ENCODE data around the gene TRAF1.

Gene TRAF1

GRCh38 chr9:120891245-120891883, 35.2 kb downstream of the TRAF1 start:
- no peaks in the 10 kb centered on the region for H3K36me3 ChIP-seq (ENCODE audit: insufficient read depth, low read length)
- no peak overlapping the region for H3K27ac ChIP-seq (ENCODE audit: low read depth, low read length)
- H3K4me3 ChIP-seq (ENCODE audit: low read depth in 1 of 2, low read length in 2 of 2): no peak overlapping the region
- peaks cover 10% of the 10 kb centered on the region for H3K4me1 ChIP-seq (ENCODE audit: insufficient read depth, low read length)
- no peaks in the 10 kb centered on the region for H3K27me3 ChIP-seq (ENCODE audit: control insufficient read depth in 1 of 2, insufficient read depth in 2 of 2, low read length in 2 of 2)
- no peak overlapping the region for H3K9ac ChIP-seq (ENCODE audit: low read length)
- H3K9me3 ChIP-seq (ENCODE audit: low read length): no peaks in the 10 kb centered on the region

GRCh38 chr9:120890320-120891244, 36.0 kb downstream of the TRAF1 start:
- no peaks in the 10 kb centered on the region for H3K36me3 ChIP-seq (ENCODE audit: insufficient read depth, low read length)
- no peak overlapping the region for H3K4me3 ChIP-seq (ENCODE audit: low read depth in 1 of 2, low read length in 2 of 2)
- H3K27ac ChIP-seq (ENCODE audit: low read depth, low read length): no peak overlapping the region
- peaks cover 10% of the 10 kb centered on the region for H3K4me1 ChIP-seq (ENCODE audit: insufficient read depth, low read length)
- H3K27me3 ChIP-seq (ENCODE audit: control insufficient read depth in 1 of 2, insufficient read depth in 2 of 2, low read length in 2 of 2): no peaks in the 10 kb centered on the region
- no peak overlapping the region for H3K9ac ChIP-seq (ENCODE audit: low read length)
- no peaks in the 10 kb centered on the region for H3K9me3 ChIP-seq (ENCODE audit: low read length)

DNA sequence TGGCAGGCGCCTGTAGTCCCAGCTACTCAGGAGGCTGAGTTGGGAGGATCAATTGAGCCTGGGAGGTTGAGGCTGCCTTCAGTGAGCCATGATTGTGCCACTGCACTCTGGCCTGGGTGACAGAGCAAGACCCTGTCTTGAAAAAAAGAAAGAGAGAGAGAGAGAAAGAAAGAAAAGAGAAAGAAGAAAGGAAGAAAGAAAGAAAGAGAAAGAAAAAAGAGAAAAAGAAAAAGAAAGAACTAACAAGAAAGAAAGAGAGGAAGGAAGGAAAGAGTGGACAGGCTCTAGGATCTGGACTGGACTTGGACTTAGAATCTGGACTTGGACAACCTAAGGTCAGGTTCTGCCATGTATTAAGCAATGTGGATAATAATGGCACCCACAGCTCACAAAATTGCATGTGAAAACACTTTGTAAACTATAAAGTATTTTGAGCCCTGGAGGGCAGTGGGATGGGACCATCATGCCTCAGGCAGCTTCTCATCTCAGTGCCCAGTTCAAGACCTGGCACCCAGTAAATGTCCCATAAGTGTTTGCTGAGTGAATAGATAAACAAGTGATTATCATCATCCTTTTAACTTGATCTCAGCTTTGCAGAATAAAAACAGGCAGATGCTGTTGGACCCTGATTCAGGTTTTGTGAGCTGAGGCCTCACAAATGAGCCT, 36.9 kb downstream of the TRAF1 start:
- no peaks in the 10 kb centered on the region for H3K9me3 ChIP-seq (ENCODE audit: low read length)
- H3K4me1 ChIP-seq (ENCODE audit: insufficient read depth, low read length): peaks cover 10% of the 10 kb centered on the region
- no peak overlapping the region for H3K9ac ChIP-seq (ENCODE audit: low read length)
- no peaks in the 10 kb centered on the region for H3K36me3 ChIP-seq (ENCODE audit: insufficient read depth, low read length)
- no peak overlapping the region for H3K4me3 ChIP-seq (ENCODE audit: low read depth in 1 of 2, low read length in 2 of 2)
- H3K27ac ChIP-seq (ENCODE audit: low read depth, low read length): no peak overlapping the region
- H3K27me3 ChIP-seq (ENCODE audit: control insufficient read depth in 1 of 2, insufficient read depth in 2 of 2, low read length in 2 of 2): no peaks in the 10 kb centered on the region

GRCh38 chr9:120888626-120889025, 38.0 kb downstream of the TRAF1 start:
- Histone ChIP-seq H3K9me3 (ENCODE audit: low read length) (no peaks in the 10 kb centered on the region), H3K4me3 (ENCODE audit: low read depth in 1 of 2, low read length in 2 of 2) (no peak overlapping the region), H3K27me3 (ENCODE audit: control insufficient read depth in 1 of 2, insufficient read depth in 2 of 2, low read length in 2 of 2) (no peaks in the 10 kb centered on the region), H3K4me1 (ENCODE audit: insufficient read depth, low read length) (peaks cover 5% of the 10 kb centered on the region), H3K27ac (ENCODE audit: low read depth, low read length) (no peak overlapping the region), H3K36me3 (ENCODE audit: insufficient read depth, low read length) (no peaks in the 10 kb centered on the region), H3K9ac (ENCODE audit: low read length) (no peak overlapping the region)

GRCh38 chr9:120886490-120886967, 40.1 kb downstream of the TRAF1 start:
- Histone ChIP-seq H3K4me3 (ENCODE audit: low read depth in 1 of 2, low read length in 2 of 2) (no peak overlapping the region), H3K9me3 (ENCODE audit: low read length) (no peaks in the 10 kb centered on the region), H3K4me1 (ENCODE audit: insufficient read depth, low read length) (peaks cover 5% of the 10 kb centered on the region), H3K9ac (ENCODE audit: low read length) (no peak overlapping the region), H3K27me3 (ENCODE audit: control insufficient read depth in 1 of 2, insufficient read depth in 2 of 2, low read length in 2 of 2) (no peaks in the 10 kb centered on the region), H3K27ac (ENCODE audit: low read depth, low read length) (no peak overlapping the region), H3K36me3 (ENCODE audit: insufficient read depth, low read length) (no peaks in the 10 kb centered on the region)

DNA sequence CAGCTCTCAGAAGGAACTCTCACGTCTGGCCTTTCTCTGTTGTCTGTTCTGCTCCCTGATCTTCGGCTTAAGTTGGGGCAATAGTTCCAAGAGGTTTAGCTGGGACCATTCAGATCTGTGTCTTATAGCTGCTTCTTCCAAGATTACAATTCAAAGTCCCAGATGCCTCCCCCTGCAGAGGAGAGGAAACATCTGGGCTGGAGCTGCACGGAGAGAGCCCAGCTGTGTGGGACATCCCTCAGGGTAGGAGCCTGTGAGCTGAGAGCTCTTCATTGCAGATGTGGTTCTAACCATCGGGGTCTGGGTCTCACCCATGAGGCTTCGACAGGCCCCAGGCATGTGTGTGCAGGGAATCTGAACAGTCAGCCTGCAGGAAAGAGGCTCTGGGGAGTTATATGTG, 40.6 kb downstream of the TRAF1 start:
- Histone ChIP-seq H3K27me3 (ENCODE audit: control insufficient read depth in 1 of 2, insufficient read depth in 2 of 2, low read length in 2 of 2) (no peaks in the 10 kb centered on the region), H3K9ac (ENCODE audit: low read length) (no peak overlapping the region), H3K27ac (ENCODE audit: low read depth, low read length) (no peak overlapping the region), H3K36me3 (ENCODE audit: insufficient read depth, low read length) (no peaks in the 10 kb centered on the region), H3K9me3 (ENCODE audit: low read length) (no peaks in the 10 kb centered on the region), H3K4me1 (ENCODE audit: insufficient read depth, low read length) (peaks cover 5% of the 10 kb centered on the region), H3K4me3 (ENCODE audit: low read depth in 1 of 2, low read length in 2 of 2) (no peak overlapping the region)

- H3K9ac ChIP-seq (ENCODE audit: low read length): no peak overlapping the region
- peaks cover 5% of the 10 kb centered on the region for H3K4me1 ChIP-seq (ENCODE audit: insufficient read depth, low read length)
- H3K9me3 ChIP-seq (ENCODE audit: low read length): no peaks in the 10 kb centered on the region
- H3K27ac ChIP-seq (ENCODE audit: low read depth, low read length): no peak overlapping the region
- no peaks in the 10 kb centered on the region for H3K27me3 ChIP-seq (ENCODE audit: control insufficient read depth in 1 of 2, insufficient read depth in 2 of 2, low read length in 2 of 2)
- no peaks in the 10 kb centered on the region for H3K36me3 ChIP-seq (ENCODE audit: insufficient read depth, low read length)
- H3K4me3 ChIP-seq (ENCODE audit: low read depth in 1 of 2, low read length in 2 of 2): no peak overlapping the region
These were observed 41.1 kb downstream of the TRAF1 start for GRCh38 chr9:120885457-120885856.

GRCh38 chr9:120883608-120883996, 43.0 kb downstream of the TRAF1 start:
- H3K27ac ChIP-seq (ENCODE audit: low read depth, low read length): no peak overlapping the region
- H3K36me3 ChIP-seq (ENCODE audit: insufficient read depth, low read length): no peaks in the 10 kb centered on the region
- H3K9ac ChIP-seq (ENCODE audit: low read length): no peak overlapping the region
- no peaks in the 10 kb centered on the region for H3K27me3 ChIP-seq (ENCODE audit: control insufficient read depth in 1 of 2, insufficient read depth in 2 of 2, low read length in 2 of 2)
- peaks cover 5% of the 10 kb centered on the region for H3K4me1 ChIP-seq (ENCODE audit: insufficient read depth, low read length)
- H3K4me3 ChIP-seq (ENCODE audit: low read depth in 1 of 2, low read length in 2 of 2): no peak overlapping the region
- no peaks in the 10 kb centered on the region for H3K9me3 ChIP-seq (ENCODE audit: low read length)

DNA sequence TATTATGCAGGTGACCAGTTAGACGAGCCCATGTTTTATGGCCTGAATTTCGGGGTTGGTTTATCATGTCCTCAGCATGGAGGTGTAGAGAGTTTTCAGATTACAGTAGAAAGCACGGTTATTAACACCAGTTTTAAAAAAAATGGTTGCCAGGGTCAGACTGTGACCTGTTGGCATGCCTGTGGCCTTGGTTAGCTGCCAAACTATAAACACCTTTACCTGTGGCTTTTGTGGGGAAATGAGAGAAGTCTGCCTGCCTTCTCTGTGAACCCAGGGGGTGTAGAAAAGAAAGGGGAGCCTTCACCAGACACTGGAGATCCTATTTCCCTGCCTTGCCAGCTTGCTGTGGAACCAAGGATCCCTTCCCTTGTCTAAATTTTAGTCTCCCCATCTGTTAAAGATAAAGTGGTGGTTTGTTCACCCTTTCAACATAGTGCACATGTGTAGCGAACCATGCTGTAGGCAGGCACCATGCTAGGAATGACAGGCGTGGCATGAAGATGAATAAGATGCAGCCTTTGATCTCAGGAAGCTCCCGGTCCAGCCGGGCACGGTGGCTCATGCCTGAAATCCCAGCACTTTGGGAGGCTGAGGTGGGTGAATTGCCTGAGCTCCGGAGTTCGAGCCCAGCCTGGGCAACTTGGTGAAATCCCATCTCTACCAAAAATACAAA, 43.5 kb downstream of the TRAF1 start:
- no peak overlapping the region for H3K27ac ChIP-seq (ENCODE audit: low read depth, low read length)
- H3K4me3 ChIP-seq (ENCODE audit: low read depth in 1 of 2, low read length in 2 of 2): no peak overlapping the region
- peaks cover 5% of the 10 kb centered on the region for H3K4me1 ChIP-seq (ENCODE audit: insufficient read depth, low read length)
- H3K27me3 ChIP-seq (ENCODE audit: control insufficient read depth in 1 of 2, insufficient read depth in 2 of 2, low read length in 2 of 2): no peaks in the 10 kb centered on the region
- no peak overlapping the region for H3K9ac ChIP-seq (ENCODE audit: low read length)
- H3K36me3 ChIP-seq (ENCODE audit: insufficient read depth, low read length): no peaks in the 10 kb centered on the region
- no peaks in the 10 kb centered on the region for H3K9me3 ChIP-seq (ENCODE audit: low read length)

- Histone ChIP-seq H3K9me3 (ENCODE audit: low read length) (no peaks in the 10 kb centered on the region), H3K27ac (ENCODE audit: low read depth, low read length) (no peak overlapping the region), H3K27me3 (ENCODE audit: control insufficient read depth in 1 of 2, insufficient read depth in 2 of 2, low read length in 2 of 2) (no peaks in the 10 kb centered on the region), H3K9ac (ENCODE audit: low read length) (no peak overlapping the region), H3K4me1 (ENCODE audit: insufficient read depth, low read length) (peaks cover 6% of the 10 kb centered on the region), H3K4me3 (ENCODE audit: low read depth in 1 of 2, low read length in 2 of 2) (no peak overlapping the region), H3K36me3 (ENCODE audit: insufficient read depth, low read length) (no peaks in the 10 kb centered on the region)
These were observed 47.1 kb downstream of the TRAF1 start for GRCh38 chr9:120879446-120879845.

Data from muscle layer of colon (tissue), 2 donors.